HG03378 (cell line): ENCODE data around the gene VAPA.
A peak's percentile ranks its signal among the peaks of the same experiment; 100 is the strongest.

Source experiments
- ATAC-seq: cut with Tn5 transposase; IDR thresholded peaks from one replicate; pipeline ENCODE4 v1.9.1; 2021; ENCODE audit warnings: mild to moderate bottlenecking, moderate library complexity; ENCODE audit not compliant: unreplicated experiment

The VAPA gene

GRCh38 chr18:9931678-9932077 lies 17.9 kb downstream of the VAPA start:
- ATAC-seq: no peak

DNA sequence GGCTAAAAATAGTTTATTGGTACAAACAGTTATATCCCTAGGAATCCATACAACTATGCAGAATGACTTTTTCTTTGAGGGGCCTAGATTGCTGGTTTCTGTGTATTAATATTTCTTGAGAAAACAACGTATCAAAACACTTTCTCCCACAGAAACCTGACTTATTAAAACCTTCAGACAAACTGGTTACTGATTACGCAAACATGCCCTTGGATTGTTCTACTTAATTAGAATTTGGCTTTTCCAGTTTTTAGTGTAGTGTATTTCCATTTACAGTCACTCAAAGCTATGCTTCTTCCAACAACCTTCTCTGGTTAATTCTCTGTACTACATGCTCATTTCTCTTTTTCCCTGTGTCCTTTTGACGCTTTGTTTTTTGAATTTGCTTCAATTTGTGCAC lies 20.0 kb downstream of the VAPA start:
- ATAC-seq: no peak

DNA sequence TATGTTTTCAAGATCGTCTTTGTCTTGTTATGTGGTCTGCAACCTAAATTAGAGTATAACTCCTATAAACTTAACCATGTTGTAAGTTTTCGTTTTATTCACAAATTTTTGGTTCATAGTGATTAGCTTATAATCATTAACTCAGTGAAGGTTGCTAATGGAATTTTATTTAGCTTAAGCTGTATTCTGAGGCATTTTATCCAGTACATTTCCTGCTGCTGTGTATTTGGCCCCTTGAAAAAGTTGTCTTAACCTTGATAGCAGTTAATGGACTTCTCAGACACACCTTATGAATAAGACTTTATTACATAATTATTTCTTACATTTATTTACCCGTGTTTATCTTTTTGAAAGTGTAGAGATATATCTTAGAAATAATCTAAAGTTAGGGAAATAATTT lies 20.5 kb downstream of the VAPA start:
- ATAC-seq: no peak

- no peak for ATAC-seq
Observed at GRCh38 chr18:9941103-9941502, 27.3 kb downstream of the VAPA start.

- ATAC-seq: no peak
Observed at GRCh38 chr18:9941660-9942059, 27.8 kb downstream of the VAPA start.

DNA sequence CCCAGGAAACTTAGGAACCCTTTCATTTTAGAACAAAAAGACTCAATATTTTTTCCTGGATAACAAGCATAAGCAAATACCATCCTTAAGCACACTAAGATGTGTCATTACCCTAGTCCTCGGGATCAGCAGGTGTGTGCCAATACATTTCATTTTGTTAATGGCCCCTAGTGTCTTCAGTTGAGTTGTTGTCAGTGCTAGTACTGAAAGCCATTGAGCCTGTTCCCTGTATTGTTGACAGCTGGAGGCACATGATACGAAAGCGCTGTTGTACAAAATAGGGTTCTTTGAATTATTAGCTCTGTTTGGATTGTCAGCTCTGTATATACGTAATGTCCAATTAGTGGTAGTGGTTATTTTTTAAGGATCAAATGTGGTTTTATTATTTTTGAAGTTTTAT lies 29.5 kb downstream of the VAPA start:
- ATAC-seq: no peak

GRCh38 chr18:9944805-9945204 lies 31.0 kb downstream of the VAPA start:
- ATAC-seq: no peak

GRCh38 chr18:9946831-9947230 lies 33.0 kb downstream of the VAPA start:
- ATAC-seq: no peak

DNA sequence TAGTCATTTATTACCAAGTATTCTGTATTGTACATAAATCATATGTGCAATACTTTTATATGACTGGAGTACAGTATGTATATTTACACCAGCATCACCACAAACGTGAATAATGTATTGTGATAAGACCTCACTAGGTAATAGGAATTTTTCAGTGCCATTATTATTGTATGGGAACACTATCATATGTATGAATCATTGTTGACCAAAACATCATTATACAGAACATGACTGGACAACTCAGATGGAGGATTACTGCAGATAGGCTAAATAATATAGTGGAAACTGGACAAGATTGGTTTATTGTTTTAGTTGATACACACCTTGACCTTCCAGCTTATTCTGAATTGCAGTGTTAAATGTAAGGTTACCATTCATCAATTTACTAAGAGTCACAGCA lies 33.4 kb downstream of the VAPA start:
- no peak for ATAC-seq

GRCh38 chr18:9949315-9949714 lies 35.5 kb downstream of the VAPA start:
- no peak for ATAC-seq

GRCh38 chr18:9949861-9950260 lies 36.0 kb downstream of the VAPA start:
- ATAC-seq: no peak

GRCh38 chr18:9950289-9951016 lies 36.6 kb downstream of the VAPA start:
- no peak for ATAC-seq

GRCh38 chr18:9951022-9951859 lies 37.4 kb downstream of the VAPA start:
- ATAC-seq: peak; percentile 58

- no peak for ATAC-seq
Observed at GRCh38 chr18:9952633-9953416, 39.0 kb downstream of the VAPA start.

DNA sequence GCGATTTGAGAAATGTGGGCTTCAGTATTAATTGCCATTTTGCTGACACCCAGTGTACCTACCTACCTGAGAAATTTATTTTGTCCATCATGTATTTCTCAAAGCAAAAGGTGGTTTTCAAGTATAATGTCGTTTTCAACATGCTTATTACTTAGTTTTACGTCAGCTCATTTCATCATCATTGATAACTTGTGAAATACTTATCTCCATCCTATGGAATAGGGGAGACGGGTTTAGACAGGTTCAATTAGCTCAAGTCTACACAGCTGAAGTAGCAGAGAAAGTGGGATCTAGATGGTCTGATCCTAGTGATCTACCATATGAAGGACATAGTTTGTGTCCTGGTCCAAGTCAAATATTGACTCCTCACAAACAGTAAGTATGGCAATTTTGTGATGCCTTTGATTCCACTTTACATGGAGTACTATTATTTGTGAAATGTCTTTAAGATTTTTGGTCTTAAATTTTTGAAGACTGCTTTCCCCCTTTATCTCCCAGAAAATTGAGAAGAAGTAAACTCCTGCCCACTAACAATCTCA lies 45.1 kb downstream of the VAPA start:
- ATAC-seq: no peak

DNA sequence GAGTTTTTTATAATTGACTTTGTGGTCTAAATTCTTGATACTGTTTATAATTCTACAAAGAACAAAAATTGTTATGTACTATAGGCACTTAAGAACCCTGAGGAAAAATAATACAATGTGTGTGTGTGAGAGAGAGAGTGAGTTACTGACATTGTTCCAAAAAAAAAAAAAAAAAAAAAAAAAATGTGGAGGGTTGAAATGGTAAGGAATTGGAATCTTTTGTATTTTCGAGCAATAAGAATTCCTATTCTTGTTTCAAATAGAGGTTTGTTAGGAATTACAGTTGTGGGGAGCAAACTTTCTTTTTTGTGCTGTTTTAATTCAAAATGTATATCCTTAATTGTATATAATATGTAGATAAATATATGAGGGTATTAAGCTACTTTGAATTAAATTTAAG lies 45.7 kb downstream of the VAPA start:
- no peak for ATAC-seq

GRCh38 chr18:9960258-9960904 lies 46.6 kb downstream of the VAPA start:
- no peak for ATAC-seq

DNA sequence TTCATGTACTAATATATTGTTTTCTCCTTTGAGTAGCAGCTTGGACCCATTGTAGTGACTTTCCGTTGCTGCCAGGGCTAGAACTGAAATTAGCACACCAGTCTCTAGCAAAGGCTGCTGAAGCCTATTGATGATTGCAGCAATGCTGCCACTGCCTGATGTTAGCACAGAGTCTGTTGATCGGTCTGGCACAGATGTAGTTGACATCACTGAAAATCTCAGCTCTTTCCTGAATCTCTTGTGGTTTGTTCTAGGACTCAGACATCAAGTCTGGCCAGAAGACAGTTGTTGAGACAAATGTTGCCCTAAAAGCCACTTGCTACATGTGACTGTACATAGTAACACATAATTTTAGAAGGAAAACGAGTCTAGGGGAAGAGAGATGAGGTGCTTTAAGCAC lies 47.2 kb downstream of the VAPA start:
- no peak for ATAC-seq

GRCh38 chr18:9965711-9966624 lies 52.2 kb downstream of the VAPA start:
- ATAC-seq: no peak
